SK-N-SH (cell line): ENCODE results near the gene PRKCA.

Experiments
- FOSL2 ChIP-seq: IDR thresholded peaks from 2 replicates; pipeline ENCODE4 v1.4.0; 2012; ENCODE audit warnings: low read depth, mild to moderate bottlenecking, moderate library complexity, borderline replicate concordance
- FOXJ3 ChIP-seq: sonication (generic); formaldehyde crosslinking; IDR thresholded peaks from 2 replicates; pipeline ENCODE4 v1.5.1; 2020; ENCODE audit warnings: mild to moderate bottlenecking, missing genetic modification reagents
- GATA2 ChIP-seq: sonication (generic); formaldehyde crosslinking; IDR thresholded peaks from 2 replicates; pipeline ENCODE4 v1.5.0; 2020; ENCODE audit warnings: mild to moderate bottlenecking, missing genetic modification reagents
- RAD21 ChIP-seq: IDR thresholded peaks from 2 replicates; pipeline ENCODE4 v1.6.1; 2012; ENCODE audit warnings: mild to moderate bottlenecking, low read length
- RFX5 ChIP-seq: IDR thresholded peaks from 2 replicates; pipeline ENCODE4 v1.6.1; 2012; ENCODE audit warnings: mild to moderate bottlenecking, improper control_type of control experiment, low read length
- SMC3 ChIP-seq: IDR thresholded peaks from 2 replicates; pipeline ENCODE4 v1.6.1; 2012; ENCODE audit warnings: low read depth, low read length, improper control_type of control experiment
- TAF1 ChIP-seq: IDR thresholded peaks from 2 replicates; pipeline ENCODE4 v1.6.1; 2012; ENCODE audit warnings: low read depth, mild to moderate bottlenecking, low read length, moderate library complexity, borderline replicate concordance
- TF ChIP-seq, protein P1 (sequence below): fragments of 200-600 bp; sonication (generic); IDR thresholded peaks from 2 replicates; pipeline ENCODE4 v1.6.1; 2017; ENCODE audit warnings: antibody characterized with exemption, mild to moderate bottlenecking, moderate library complexity
- TF ChIP-seq, protein P2 (sequence below): IDR thresholded peaks from 2 replicates; pipeline ENCODE4 v1.4.0; 2012; ENCODE audit warnings: low read depth, borderline replicate concordance
- TF ChIP-seq, protein P3 (sequence below): IDR thresholded peaks from 2 replicates; pipeline ENCODE4 v1.6.1; 2012; ENCODE audit warnings: mild to moderate bottlenecking, low read depth, low read length, moderate library complexity

- TF ChIP-seq, protein P1, sequence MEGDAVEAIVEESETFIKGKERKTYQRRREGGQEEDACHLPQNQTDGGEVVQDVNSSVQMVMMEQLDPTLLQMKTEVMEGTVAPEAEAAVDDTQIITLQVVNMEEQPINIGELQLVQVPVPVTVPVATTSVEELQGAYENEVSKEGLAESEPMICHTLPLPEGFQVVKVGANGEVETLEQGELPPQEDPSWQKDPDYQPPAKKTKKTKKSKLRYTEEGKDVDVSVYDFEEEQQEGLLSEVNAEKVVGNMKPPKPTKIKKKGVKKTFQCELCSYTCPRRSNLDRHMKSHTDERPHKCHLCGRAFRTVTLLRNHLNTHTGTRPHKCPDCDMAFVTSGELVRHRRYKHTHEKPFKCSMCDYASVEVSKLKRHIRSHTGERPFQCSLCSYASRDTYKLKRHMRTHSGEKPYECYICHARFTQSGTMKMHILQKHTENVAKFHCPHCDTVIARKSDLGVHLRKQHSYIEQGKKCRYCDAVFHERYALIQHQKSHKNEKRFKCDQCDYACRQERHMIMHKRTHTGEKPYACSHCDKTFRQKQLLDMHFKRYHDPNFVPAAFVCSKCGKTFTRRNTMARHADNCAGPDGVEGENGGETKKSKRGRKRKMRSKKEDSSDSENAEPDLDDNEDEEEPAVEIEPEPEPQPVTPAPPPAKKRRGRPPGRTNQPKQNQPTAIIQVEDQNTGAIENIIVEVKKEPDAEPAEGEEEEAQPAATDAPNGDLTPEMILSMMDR = no peak
- TF ChIP-seq RFX5 = no peak
- TF ChIP-seq TAF1 = no peak
- no peak for TF ChIP-seq FOSL2
- TF ChIP-seq, protein P2, sequence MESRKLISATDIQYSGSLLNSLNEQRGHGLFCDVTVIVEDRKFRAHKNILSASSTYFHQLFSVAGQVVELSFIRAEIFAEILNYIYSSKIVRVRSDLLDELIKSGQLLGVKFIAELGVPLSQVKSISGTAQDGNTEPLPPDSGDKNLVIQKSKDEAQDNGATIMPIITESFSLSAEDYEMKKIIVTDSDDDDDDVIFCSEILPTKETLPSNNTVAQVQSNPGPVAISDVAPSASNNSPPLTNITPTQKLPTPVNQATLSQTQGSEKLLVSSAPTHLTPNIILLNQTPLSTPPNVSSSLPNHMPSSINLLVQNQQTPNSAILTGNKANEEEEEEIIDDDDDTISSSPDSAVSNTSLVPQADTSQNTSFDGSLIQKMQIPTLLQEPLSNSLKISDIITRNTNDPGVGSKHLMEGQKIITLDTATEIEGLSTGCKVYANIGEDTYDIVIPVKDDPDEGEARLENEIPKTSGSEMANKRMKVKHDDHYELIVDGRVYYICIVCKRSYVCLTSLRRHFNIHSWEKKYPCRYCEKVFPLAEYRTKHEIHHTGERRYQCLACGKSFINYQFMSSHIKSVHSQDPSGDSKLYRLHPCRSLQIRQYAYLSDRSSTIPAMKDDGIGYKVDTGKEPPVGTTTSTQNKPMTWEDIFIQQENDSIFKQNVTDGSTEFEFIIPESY = no peak
- no peak for TF ChIP-seq FOXJ3 (CRISPR knock-in tag)
- no peak for TF ChIP-seq GATA2
- no peak for TF ChIP-seq RAD21
- no peak for TF ChIP-seq SMC3
- TF ChIP-seq, protein P3, sequence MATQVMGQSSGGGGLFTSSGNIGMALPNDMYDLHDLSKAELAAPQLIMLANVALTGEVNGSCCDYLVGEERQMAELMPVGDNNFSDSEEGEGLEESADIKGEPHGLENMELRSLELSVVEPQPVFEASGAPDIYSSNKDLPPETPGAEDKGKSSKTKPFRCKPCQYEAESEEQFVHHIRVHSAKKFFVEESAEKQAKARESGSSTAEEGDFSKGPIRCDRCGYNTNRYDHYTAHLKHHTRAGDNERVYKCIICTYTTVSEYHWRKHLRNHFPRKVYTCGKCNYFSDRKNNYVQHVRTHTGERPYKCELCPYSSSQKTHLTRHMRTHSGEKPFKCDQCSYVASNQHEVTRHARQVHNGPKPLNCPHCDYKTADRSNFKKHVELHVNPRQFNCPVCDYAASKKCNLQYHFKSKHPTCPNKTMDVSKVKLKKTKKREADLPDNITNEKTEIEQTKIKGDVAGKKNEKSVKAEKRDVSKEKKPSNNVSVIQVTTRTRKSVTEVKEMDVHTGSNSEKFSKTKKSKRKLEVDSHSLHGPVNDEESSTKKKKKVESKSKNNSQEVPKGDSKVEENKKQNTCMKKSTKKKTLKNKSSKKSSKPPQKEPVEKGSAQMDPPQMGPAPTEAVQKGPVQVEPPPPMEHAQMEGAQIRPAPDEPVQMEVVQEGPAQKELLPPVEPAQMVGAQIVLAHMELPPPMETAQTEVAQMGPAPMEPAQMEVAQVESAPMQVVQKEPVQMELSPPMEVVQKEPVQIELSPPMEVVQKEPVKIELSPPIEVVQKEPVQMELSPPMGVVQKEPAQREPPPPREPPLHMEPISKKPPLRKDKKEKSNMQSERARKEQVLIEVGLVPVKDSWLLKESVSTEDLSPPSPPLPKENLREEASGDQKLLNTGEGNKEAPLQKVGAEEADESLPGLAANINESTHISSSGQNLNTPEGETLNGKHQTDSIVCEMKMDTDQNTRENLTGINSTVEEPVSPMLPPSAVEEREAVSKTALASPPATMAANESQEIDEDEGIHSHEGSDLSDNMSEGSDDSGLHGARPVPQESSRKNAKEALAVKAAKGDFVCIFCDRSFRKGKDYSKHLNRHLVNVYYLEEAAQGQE = no peak
Observed at GRCh38 chr17:66507982-66508760, 205.8 kb downstream of the PRKCA start.
